Gastrocnemius medialis (tissue), 4 donors: Measurements from ENCODE around the gene TTC12. TPM values are rescaled to one million over a fixed set of nuclear protein-coding genes. Genes with fewer than 3 reads are reported as not detected.

Experiments
- ATAC-seq, 2 donors: fragments of 150-250 bp; one replicate each; pipeline ENCODE4 v1.9.1; 2016
- DNase-seq, 2 donors: peaks; one replicate each; pipeline ENCODE4 v3.0.0-alpha.2; 2019
- H3K27ac ChIP-seq, 4 donors: fragments of 200-600 bp; sonication (generic); 1 replicate in 1 of 4; 2 replicates in 3 of 4; pipeline ENCODE4 v1.5.1; 2016 to 2018; ENCODE audit warnings: mild to moderate bottlenecking in 2 of 4, moderate library complexity in 1 of 4
- H3K27me3 ChIP-seq, 3 donors: fragments of 200-600 bp; sonication (generic) in 2 of 3; 1 replicate in 1 of 3; 2 replicates in 2 of 3; pipeline versions ENCODE4 v1.5.1 to v1.6.0; 2016 to 2019; ENCODE audit warnings: mild to moderate bottlenecking in 1 of 3, moderate library complexity in 1 of 3
- H3K36me3 ChIP-seq, 2 donors: fragments of 200-600 bp; sonication (generic) in 1 of 2; one replicate each; pipeline ENCODE4 v1.5.1; 2017 to 2018
- H3K4me1 ChIP-seq, 2 donors: fragments of 200-600 bp; sonication (generic) in 1 of 2; one replicate each; pipeline ENCODE4 v1.5.1; 2016 to 2017; ENCODE audit warnings: mild to moderate bottlenecking in 2 of 2
- H3K4me3 ChIP-seq, 4 donors: fragments of 200-600 bp; sonication (generic) in 3 of 4; 1 replicate in 1 of 4; 2 replicates in 3 of 4; pipeline ENCODE4 v1.5.1; 2016 to 2019; ENCODE audit warnings: mild to moderate bottlenecking in 2 of 4
- H3K9me3 ChIP-seq, 3 donors: fragments of 200-600 bp; sonication (generic) in 2 of 3; 1 replicate in 1 of 3; 2 replicates in 2 of 3; pipeline ENCODE4 v1.5.1; 2016 to 2019
- CTCF ChIP-seq, 5 experiments: fragments of 450-650 bp in 3 of 5; fragments of 200-600 bp in 2 of 5; sonication (generic) in 2 of 5; IDR thresholded peaks in 4 of 5; conservative IDR thresholded peaks in 1 of 5; 1 replicate in 4 of 5; 2 replicates in 1 of 5; pipeline ENCODE4 v1.5.1; 2016 to 2019; ENCODE audit warnings: antibody characterized with exemption in 5 of 5, mild to moderate bottlenecking in 3 of 5, moderate library complexity in 3 of 5
- POLR2A ChIP-seq, 2 donors: fragments of 450-650 bp; IDR thresholded peaks; one replicate each; pipeline ENCODE4 v1.6.1; 2017; ENCODE audit warnings: antibody characterized with exemption in 2 of 2, mild to moderate bottlenecking in 2 of 2, moderate library complexity in 2 of 2
- in situ Hi-C, 4 donors: fragments of 200-750 bp; cut with MboI; loops; one replicate each; pipeline versions ENCODE4 v1.15.0 to v1.8.0; 2017; ENCODE audit warnings: low sequenced_read_pairs in 4 of 4
- intact Hi-C: fragments of 100-400 bp; cut with DNase I; formaldehyde crosslinking; loops from one replicate; pipeline ENCODE4 v1.15.1; 2023; ENCODE audit warnings: low total_unique reads
- total RNA-seq, 4 donors: library from RNA; depleted of rRNA; stranded (reverse); fragments of >200 nt; gene quantifications; one replicate each; pipeline versions ENCODE4 v1.1.0 to v1.2.3, GENCODE V29; 2016

Gene TTC12
- total RNA-seq, 4 donors from 2014 or later = 3.5 to 22.5 (median 5.2) TPM

- Histone ChIP-seq H3K4me3 (no peak overlapping the region), H3K27ac (no peak overlapping the region), H3K4me1 (no peaks in the 10 kb centered on the region), H3K27me3 (no peaks in the 10 kb centered on the region), H3K36me3 (peaks cover 0 to 73% of the 10 kb centered on the region in 2 donors), H3K9me3 (no peaks in the 10 kb centered on the region)
- ATAC-seq (no peak), DNase-seq (no peak)
- TF ChIP-seq CTCF (IDR thresholded peaks at IDR 0.05 in 4 of 5, conservative IDR thresholded peaks at IDR 0.05 in 1 of 5) = no peak
- no peak for TF ChIP-seq POLR2A (IDR thresholded peaks at IDR 0.05)
- intact Hi-C loops = no loop called here
- in situ Hi-C loops = loop anchor here in 1 of 4 donors (10.0 kb wide), 1 partner anchor 59 kb away; no protein-coding TSS in a partner anchor
Observed at GRCh38 chr11:113363406-113363805, 49.0 kb downstream of the TTC12 start.

- Histone ChIP-seq H3K9me3 (no peaks in the 10 kb centered on the region), H3K27ac (no peak overlapping the region), H3K36me3 (peaks cover 0 to 71% of the 10 kb centered on the region in 2 donors), H3K4me1 (no peaks in the 10 kb centered on the region), H3K27me3 (no peaks in the 10 kb centered on the region), H3K4me3 (no peak overlapping the region)
- TF ChIP-seq POLR2A (IDR thresholded peaks at IDR 0.05) (no peak), CTCF (IDR thresholded peaks at IDR 0.05 in 4 of 5, conservative IDR thresholded peaks at IDR 0.05 in 1 of 5) (no peak)
- in situ Hi-C loops = loop anchor here in 1 of 4 donors (10.0 kb wide), 1 partner anchor 59 kb away; no protein-coding TSS in a partner anchor
- no peak for DNase-seq
- intact Hi-C loops = no loop called here
- no peak for ATAC-seq
Observed at GRCh38 chr11:113363996-113364641, 49.7 kb downstream of the TTC12 start.

- Histone ChIP-seq H3K9me3 (no peaks in the 10 kb centered on the region), H3K4me3 (no peak overlapping the region), H3K4me1 (no peaks in the 10 kb centered on the region), H3K36me3 (peaks cover 0 to 55% of the 10 kb centered on the region in 2 donors), H3K27ac (no peak overlapping the region), H3K27me3 (no peaks in the 10 kb centered on the region)
- DNase-seq = no peak
- intact Hi-C loops = no loop called here
- TF ChIP-seq POLR2A (IDR thresholded peaks at IDR 0.05) (no peak), CTCF (IDR thresholded peaks at IDR 0.05 in 4 of 5, conservative IDR thresholded peaks at IDR 0.05 in 1 of 5) (no peak)
- no peak for ATAC-seq
- in situ Hi-C loops = loop anchor here in 1 of 4 donors (10.0 kb wide), 1 partner anchor 61 kb away; no protein-coding TSS in a partner anchor
Observed at GRCh38 chr11:113365895-113366294, 51.5 kb downstream of the TTC12 start.

GRCh38 chr11:113369411-113369810 is 55.0 kb downstream of the TTC12 start:
- TF ChIP-seq POLR2A (IDR thresholded peaks at IDR 0.05) (no peak), CTCF (IDR thresholded peaks at IDR 0.05 in 4 of 5, conservative IDR thresholded peaks at IDR 0.05 in 1 of 5) (no peak)
- Histone ChIP-seq H3K36me3 (peaks cover 0 to 26% of the 10 kb centered on the region in 2 donors), H3K27ac (no peak overlapping the region), H3K4me3 (no peak overlapping the region), H3K4me1 (no peaks in the 10 kb centered on the region), H3K27me3 (no peaks in the 10 kb centered on the region), H3K9me3 (no peaks in the 10 kb centered on the region)
- DNase-seq (no peak), ATAC-seq (no peak)
- intact Hi-C loops = no loop called here
- in situ Hi-C loops = loop anchor here in 1 of 4 donors (10.0 kb wide), 1 partner anchor 65 kb away; no protein-coding TSS in a partner anchor
